Endothelial cell (in vitro differentiated cells): ENCODE data around the gene ACAA2. TPM values are rescaled to one million over a fixed set of nuclear protein-coding genes. Genes with fewer than 3 reads are reported as not detected.
"Not testable (repeated sequence)": the region's sequence is repeated elsewhere in the genome, so short reads cannot be mapped to it uniquely, and the experiment has no call there.

Experiments
- DNase-seq: peaks from one replicate; pipeline ENCODE4 v3.0.0; 2021; ENCODE audit warnings: low spot score
- H3K27ac Mint-ChIP-seq: one replicate; pipeline ENCODE4 v1.8.0; 2021; ENCODE audit warnings: mixed read lengths, inconsistent platforms; ENCODE audit not compliant: unreplicated experiment
- H3K27me3 Mint-ChIP-seq: one replicate; pipeline ENCODE4 v1.8.0; 2021; ENCODE audit warnings: mild to moderate bottlenecking, moderate library complexity, mixed read lengths, inconsistent platforms; ENCODE audit not compliant: unreplicated experiment
- H3K36me3 Mint-ChIP-seq: one replicate; pipeline ENCODE4 v1.8.0; 2021; ENCODE audit warnings: mild to moderate bottlenecking, low read depth, mixed read lengths, inconsistent platforms; ENCODE audit not compliant: unreplicated experiment
- H3K4me1 Mint-ChIP-seq: one replicate; pipeline ENCODE4 v1.8.0; 2021; ENCODE audit warnings: mild to moderate bottlenecking, mixed read lengths, inconsistent platforms; ENCODE audit not compliant: unreplicated experiment
- H3K4me3 Mint-ChIP-seq: one replicate; pipeline ENCODE4 v1.8.0; 2021; ENCODE audit warnings: mild to moderate bottlenecking, mixed read lengths, inconsistent platforms; ENCODE audit not compliant: unreplicated experiment
- H3K9me3 Mint-ChIP-seq: one replicate; pipeline ENCODE4 v1.8.0; 2021; ENCODE audit warnings: mixed read lengths, inconsistent platforms; ENCODE audit not compliant: unreplicated experiment
- total RNA-seq: library from RNA; stranded (reverse); fragmentation: NEBNext Ultra II Directional; extraction: Animal tissue kit (Norgen Biotek cat#: 25700); gene quantifications from one replicate; pipeline ENCODE4 v1.2.1, GENCODE V29; 2021; ENCODE audit not compliant: unreplicated experiment
- TF ChIP-seq, protein P1 (sequence below): fragments of 200-600 bp; sonication (generic); IDR thresholded peaks from one replicate; pipeline ENCODE4 v1.5.0; 2021; ENCODE audit warnings: antibody characterized with exemption; ENCODE audit not compliant: unreplicated experiment

ACAA2 gene
- total RNA-seq, 1 donor from 2014 or later = 50.6 TPM

DNA sequence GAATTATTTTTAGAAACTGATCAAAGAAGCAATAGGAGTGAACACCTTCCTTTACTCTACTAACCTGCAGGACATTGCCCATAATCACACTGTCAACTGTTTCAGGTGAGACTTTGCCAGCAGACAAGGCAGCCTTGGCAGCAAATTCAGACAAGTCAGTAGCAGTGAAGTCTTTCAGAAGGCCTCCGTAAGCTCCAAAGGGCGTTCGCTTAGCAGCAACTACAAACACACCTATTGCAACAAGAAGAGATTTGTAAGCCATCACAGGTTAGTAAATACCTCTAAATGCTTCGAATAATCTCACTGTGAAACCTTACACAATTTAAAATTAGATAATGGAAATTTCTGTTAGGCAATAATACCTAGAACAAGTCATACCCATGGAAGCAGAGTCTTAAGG is 10.7 kb downstream of the ACAA2 start:
- Mint-ChIP-seq H3K4me3 (no peak overlapping the region), H3K9me3 (no peaks in the 10 kb centered on the region), H3K27me3 (peaks cover 2% of the 10 kb centered on the region), H3K4me1 (no peaks in the 10 kb centered on the region), H3K36me3 (peaks cover 20% of the 10 kb centered on the region), H3K27ac (no peak overlapping the region)
- no peak for DNase-seq
- TF ChIP-seq, protein P1, sequence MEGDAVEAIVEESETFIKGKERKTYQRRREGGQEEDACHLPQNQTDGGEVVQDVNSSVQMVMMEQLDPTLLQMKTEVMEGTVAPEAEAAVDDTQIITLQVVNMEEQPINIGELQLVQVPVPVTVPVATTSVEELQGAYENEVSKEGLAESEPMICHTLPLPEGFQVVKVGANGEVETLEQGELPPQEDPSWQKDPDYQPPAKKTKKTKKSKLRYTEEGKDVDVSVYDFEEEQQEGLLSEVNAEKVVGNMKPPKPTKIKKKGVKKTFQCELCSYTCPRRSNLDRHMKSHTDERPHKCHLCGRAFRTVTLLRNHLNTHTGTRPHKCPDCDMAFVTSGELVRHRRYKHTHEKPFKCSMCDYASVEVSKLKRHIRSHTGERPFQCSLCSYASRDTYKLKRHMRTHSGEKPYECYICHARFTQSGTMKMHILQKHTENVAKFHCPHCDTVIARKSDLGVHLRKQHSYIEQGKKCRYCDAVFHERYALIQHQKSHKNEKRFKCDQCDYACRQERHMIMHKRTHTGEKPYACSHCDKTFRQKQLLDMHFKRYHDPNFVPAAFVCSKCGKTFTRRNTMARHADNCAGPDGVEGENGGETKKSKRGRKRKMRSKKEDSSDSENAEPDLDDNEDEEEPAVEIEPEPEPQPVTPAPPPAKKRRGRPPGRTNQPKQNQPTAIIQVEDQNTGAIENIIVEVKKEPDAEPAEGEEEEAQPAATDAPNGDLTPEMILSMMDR = no peak

DNA sequence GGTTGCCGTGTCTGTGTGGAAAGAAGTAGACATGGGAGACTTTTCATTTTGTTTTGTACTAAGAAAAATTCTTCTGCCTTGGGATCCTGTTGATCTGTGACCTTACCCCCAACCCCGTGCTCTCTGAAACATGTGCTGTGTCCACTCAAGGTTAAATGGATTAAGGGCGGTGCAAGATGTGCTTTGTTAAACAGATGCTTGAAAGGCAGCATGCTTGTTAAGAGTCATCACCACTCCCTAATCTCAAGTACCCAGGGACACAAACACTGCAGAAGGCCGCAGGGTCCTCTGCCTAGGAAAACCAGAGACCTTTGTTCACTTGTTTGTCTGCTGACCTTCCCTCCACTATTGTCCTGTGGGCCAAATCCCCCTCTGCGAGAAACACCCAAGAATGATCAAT is 12.8 kb downstream of the ACAA2 start:
- DNase-seq, H3K4me1 Mint-ChIP-seq, H3K9me3 Mint-ChIP-seq, H3K4me3 Mint-ChIP-seq, H3K27me3 Mint-ChIP-seq, H3K27ac Mint-ChIP-seq: not testable (repeated sequence)
- H3K36me3 Mint-ChIP-seq = peaks cover 20% of the 10 kb centered on the region

DNA sequence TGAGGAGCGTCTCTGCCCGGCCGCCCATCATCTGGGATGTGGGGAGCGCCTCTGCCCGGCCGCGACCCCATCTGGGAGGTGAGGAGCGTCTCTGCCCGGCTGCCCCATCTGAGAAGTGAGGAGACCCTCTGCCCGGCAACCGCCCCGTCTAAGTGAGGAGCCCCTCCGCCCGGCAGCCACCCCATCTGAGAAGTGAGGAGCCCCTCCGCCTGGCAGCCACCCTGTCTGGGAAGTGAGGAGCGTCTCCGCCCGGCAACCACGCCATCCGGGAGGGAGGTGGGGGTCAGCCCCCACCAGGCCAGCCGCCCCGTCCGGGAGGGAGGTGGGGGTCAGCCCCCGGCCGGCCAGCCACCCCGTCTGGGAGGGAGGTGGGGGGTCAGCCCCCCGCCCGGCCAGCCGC is 13.5 kb downstream of the ACAA2 start:
- H3K4me1 Mint-ChIP-seq, H3K9me3 Mint-ChIP-seq, H3K27ac Mint-ChIP-seq, H3K27me3 Mint-ChIP-seq, H3K4me3 Mint-ChIP-seq, DNase-seq: not testable (repeated sequence)
- peaks cover 20% of the 10 kb centered on the region for H3K36me3 Mint-ChIP-seq

DNA sequence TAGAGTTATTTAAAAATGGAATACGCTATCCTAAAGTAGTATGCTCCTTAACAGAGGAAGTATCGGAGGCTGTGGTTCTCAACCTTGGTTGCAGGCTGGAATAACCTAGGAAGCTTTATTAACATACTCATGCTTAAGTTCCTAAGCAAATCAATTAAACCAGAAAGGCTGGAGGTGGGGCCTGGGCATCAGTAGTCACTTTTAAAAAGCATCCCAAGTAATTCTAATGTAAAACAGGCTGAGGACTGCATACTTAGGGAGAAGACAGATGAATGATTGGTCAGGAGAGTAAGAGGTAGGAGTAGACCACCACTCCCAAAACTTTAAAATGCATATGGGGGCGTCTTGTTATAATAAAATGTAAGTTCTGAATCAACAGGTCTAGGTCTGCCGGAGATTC is 15.3 kb downstream of the ACAA2 start:
- H3K36me3 Mint-ChIP-seq = peaks cover 20% of the 10 kb centered on the region
- H3K4me3 Mint-ChIP-seq = peak overlapping the region; percentile 12

DNA sequence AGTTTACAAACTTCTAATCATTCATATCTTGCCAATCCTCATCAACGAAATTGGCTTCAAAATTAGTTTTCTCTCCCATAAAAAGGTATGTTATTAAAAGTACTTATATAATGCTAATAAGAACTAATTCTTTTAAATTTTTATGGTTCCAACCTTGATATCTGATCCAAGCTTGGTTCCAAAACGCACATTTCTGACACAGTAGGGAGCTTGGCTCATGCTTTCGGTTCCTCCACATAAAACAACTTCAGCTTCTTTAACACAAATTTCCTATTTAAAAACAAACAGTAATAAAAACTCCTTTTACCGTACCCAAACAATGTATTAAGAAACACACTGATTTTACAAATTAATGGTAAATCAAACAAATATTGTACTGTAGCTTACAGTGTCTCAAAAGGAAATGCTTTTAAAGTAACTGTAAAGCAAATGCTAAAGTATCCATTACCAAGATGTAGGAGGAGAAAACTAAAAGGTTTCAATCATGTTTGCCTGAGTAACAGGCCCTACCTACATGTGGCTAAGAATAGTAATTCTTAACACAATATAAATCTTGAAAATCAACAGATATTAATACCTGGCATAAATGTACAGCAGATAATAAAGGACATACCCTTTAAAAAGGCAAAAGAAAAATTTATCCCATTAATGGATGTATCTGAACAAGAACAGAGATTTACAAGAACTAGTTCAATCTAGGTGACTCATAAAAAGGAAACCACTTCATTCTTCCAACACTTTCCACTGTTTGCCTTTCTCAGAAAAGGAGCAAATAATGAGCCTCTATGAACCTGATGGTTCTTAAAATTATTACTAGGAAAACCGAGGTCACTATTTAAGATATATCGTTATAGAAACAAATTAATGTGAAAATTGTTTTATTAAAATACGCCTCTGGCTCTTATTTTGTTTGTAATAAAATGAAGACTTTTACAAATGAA is 17.5 kb downstream of the ACAA2 start:
- TF ChIP-seq, protein P1 = no peak
- Mint-ChIP-seq H3K36me3 (peaks cover 10% of the 10 kb centered on the region), H3K27me3 (peaks cover 3% of the 10 kb centered on the region), H3K9me3 (no peaks in the 10 kb centered on the region), H3K27ac (no peak overlapping the region), H3K4me3 (no peak overlapping the region), H3K4me1 (peaks cover 3% of the 10 kb centered on the region)
- no peak for DNase-seq

More for the DNA sequence above, 15.3 kb downstream of the ACAA2 start:
- Mint-ChIP-seq H3K4me1 (peaks cover 3% of the 10 kb centered on the region), H3K27ac (no peak overlapping the region), H3K9me3 (no peaks in the 10 kb centered on the region), H3K27me3 (peaks cover 3% of the 10 kb centered on the region)
- TF ChIP-seq, protein P1 = no peak
- no peak for DNase-seq

DNA sequence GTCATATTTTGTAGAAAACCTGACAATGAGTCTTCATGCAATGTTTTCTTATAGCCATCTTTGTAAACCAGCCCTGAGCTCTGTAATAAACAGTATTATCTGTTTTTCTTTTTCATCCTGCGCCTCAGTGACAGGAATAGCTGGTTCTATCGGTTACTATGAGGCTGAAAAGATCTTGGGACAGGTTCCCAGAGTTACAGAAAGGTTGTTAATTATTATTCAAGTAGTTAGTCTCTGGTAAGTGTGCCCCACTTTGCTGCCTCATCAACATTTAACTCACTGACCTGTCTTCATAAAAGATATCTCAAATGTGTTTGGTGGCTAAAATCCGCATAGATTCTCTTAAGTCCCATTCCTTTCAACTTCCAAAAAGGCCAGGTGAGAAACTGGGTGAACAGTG is 18.6 kb downstream of the ACAA2 start:
- Mint-ChIP-seq H3K36me3 (peaks cover 4% of the 10 kb centered on the region), H3K27me3 (peaks cover 3% of the 10 kb centered on the region), H3K9me3 (no peaks in the 10 kb centered on the region), H3K4me1 (peaks cover 3% of the 10 kb centered on the region), H3K4me3 (no peak overlapping the region), H3K27ac (no peak overlapping the region)
- DNase-seq = no peak
- TF ChIP-seq, protein P1 = no peak

DNA sequence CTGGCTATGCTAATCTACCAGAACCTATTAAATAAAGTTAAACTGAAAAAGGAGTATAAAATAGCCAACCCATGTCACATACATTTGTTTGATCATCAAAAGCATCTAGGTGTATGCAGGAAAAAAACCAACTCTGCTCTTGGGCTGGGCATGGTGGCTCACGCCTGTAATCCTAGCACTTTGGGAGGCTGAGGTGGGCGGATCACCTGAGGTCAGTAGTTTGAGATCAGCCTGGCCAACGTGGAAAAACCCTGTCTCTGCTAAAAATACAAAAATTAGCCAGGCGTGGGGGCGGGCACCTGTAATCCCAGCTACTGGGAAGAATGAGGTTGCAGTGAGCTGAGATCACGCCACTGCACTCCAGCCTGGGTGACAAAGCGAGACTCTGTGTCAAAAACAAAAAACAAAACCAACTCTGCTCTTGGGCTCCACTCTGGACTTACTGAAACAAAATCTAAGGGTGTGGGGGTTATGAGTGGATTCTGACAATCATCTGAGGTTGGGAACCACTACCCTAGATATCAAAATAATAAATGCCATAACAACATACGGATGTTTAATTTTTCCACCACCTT is 23.7 kb downstream of the ACAA2 start:
- H3K27ac Mint-ChIP-seq, H3K36me3 Mint-ChIP-seq, H3K4me3 Mint-ChIP-seq, DNase-seq, H3K9me3 Mint-ChIP-seq, H3K4me1 Mint-ChIP-seq, H3K27me3 Mint-ChIP-seq: not testable (repeated sequence)
